ENCODE results near the gene ELMO1.

Gene ELMO1

DNA sequence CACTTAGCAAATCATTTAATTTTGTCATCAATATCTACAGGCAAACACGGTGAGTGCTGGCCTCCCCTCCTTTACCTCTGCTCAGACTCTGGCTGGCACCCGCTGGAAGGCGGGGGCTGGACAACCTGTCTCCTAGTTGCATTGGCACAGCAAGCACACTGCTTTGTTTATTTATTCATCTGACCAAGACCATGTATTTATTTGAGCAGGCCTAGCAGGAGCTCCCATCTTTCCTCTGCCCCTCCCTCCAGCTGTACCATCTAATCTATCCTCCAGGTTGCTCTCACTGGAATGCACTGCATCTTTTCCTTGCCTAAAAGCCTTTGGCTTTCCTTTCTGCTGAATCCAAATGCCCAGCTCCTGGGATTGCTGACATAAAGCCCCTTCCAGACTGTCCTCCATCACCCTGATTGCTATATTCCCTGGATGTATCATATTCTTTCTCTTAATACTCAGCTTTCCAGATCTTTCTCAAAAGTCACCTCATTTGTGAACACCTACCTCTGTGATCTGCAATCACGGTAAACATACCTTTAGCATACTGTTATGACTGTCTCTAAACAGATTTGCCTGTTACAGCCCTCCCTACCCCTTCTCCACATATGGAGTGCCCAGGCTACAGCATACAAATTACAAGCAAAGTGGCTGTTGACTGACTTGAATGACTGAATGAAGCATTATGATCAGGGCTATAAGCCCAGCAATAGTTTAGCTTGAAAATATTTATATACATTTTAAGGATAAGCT lies 9.6 kb downstream of the ELMO1 start:
- TF ChIP-seq, protein P1, sequence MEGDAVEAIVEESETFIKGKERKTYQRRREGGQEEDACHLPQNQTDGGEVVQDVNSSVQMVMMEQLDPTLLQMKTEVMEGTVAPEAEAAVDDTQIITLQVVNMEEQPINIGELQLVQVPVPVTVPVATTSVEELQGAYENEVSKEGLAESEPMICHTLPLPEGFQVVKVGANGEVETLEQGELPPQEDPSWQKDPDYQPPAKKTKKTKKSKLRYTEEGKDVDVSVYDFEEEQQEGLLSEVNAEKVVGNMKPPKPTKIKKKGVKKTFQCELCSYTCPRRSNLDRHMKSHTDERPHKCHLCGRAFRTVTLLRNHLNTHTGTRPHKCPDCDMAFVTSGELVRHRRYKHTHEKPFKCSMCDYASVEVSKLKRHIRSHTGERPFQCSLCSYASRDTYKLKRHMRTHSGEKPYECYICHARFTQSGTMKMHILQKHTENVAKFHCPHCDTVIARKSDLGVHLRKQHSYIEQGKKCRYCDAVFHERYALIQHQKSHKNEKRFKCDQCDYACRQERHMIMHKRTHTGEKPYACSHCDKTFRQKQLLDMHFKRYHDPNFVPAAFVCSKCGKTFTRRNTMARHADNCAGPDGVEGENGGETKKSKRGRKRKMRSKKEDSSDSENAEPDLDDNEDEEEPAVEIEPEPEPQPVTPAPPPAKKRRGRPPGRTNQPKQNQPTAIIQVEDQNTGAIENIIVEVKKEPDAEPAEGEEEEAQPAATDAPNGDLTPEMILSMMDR (conservative IDR thresholded peaks at IDR 0.05; ENCODE audit: low read depth) = no peak
- DNase-seq (ENCODE audit: low spot score) = no peak
- ChIA-PET POLR2A (ENCODE audit: low non-redundant PET) (no interaction called here), CTCF (no interaction called here)
- no peak overlapping the region for H3K27ac ChIP-seq

DNA sequence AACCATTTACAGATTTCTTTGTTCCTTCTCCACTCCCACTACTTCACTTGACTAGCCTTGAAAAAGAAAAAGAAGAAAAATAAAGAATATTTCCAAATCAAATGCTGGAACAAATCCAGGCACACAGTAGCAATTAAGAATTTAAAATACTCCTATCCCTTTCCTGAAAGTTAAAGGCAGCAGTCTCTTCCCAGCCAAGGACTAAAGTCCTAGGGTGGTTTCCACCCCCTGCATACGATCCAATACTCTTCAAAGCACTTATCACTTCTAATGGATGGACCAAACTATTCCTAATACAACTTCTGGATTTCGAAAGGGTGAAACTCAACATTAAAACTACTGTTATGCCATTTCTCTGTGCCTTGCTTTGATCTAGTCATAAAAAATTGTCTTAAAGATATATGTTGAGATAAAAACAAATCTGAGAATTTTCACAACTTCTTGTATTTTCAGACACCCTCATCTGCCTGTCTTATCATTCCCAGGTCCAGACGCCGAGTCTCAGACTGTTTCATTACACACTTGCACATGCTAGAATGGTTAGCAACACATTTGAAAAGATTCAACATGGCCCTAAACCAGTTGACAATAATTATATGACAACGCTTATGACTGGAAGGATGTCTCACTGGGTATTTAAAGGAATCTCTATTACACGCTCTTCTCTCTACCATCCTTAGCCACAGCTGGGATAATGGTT lies 13.4 kb downstream of the ELMO1 start:
- ChIA-PET CTCF (no interaction called here), POLR2A (ENCODE audit: low non-redundant PET) (no interaction called here)
- TF ChIP-seq, protein P1 (conservative IDR thresholded peaks at IDR 0.05; ENCODE audit: low read depth) = no peak
- H3K27ac ChIP-seq = no peak overlapping the region
- DNase-seq (ENCODE audit: low spot score) = no peak

DNA sequence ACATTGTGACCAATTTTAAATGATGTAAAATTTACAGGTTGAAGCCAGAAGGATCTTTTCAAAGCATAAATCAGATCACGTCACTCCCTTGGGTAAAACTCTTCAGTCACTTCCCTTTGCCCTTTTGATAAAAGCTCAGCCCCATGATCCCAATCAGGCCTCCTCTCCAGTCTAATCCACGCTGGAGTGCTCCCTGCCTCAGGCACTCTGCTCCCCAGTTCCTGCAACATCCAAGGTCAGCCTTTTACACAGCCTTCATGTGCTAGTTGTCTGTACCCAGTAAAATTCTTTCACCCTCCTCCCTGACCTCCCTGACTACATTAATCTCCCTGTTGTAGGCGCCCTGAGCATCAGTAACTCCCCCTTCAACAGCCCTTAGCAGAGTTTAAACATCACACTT lies 14.1 kb downstream of the ELMO1 start:
- no peak for DNase-seq (ENCODE audit: low spot score)
- ChIA-PET POLR2A (ENCODE audit: low non-redundant PET) (no interaction called here), CTCF (no interaction called here)
- TF ChIP-seq, protein P1 (conservative IDR thresholded peaks at IDR 0.05; ENCODE audit: low read depth) = no peak
- H3K27ac ChIP-seq = no peak overlapping the region

DNA sequence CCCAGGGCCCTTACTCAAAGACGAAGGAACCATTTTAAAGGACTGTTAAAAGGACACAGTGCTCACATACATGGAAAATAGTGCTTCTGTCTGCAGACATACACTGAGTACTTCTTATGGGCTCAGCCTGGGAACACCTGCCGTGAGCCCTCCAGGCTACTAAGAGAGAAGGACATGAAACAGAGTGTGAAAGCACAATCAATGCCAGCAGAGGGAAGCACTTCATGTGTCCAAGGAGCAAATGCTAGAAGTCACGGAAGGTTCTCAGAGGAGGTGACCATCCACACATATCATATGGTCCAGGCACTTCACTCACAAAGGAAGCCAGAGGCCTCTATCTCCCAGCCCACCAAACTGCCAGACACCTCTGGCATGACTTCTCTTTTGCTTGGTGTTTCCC lies 15.5 kb downstream of the ELMO1 start:
- CTCF ChIA-PET = no interaction called here
- TF ChIP-seq, protein P1 (conservative IDR thresholded peaks at IDR 0.05; ENCODE audit: low read depth) = no peak
- POLR2A ChIA-PET (ENCODE audit: low non-redundant PET) = no interaction called here
- DNase-seq (ENCODE audit: low spot score) = no peak
- no peak overlapping the region for H3K27ac ChIP-seq

DNA sequence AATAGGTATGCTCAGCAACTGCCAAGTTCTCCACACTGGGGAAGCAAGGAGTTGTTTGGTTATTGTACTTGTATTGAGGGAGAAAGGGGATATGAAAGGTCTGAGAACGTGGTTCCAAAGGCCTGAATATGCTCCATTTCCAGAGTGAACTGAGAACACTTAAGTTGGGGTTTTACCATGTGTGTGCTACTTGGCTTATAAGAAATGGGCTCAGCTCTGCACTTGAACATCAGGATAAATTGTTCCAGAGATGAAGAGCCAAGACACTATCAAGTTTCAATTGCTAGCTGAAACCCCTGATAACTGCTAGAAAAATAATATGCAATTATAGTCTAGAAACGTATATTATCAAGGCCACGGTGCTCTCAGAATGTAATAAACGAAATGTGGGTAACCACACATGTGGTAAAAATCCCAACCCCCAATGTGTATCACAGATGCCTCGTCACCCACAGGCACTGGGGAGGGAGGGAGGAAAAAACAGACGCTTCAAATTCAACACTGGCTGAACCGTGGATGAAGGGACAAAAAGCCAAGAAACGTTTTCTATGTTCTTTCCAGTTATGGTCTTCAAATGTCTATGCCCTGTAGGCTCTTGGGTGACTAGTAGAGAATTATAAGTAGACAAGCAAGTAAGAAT lies 16.3 kb downstream of the ELMO1 start:
- CTCF ChIA-PET = no interaction called here
- DNase-seq (ENCODE audit: low spot score) = no peak
- TF ChIP-seq, protein P1 (conservative IDR thresholded peaks at IDR 0.05; ENCODE audit: low read depth) = no peak
- POLR2A ChIA-PET (ENCODE audit: low non-redundant PET) = no interaction called here
- H3K27ac ChIP-seq = no peak overlapping the region

DNA sequence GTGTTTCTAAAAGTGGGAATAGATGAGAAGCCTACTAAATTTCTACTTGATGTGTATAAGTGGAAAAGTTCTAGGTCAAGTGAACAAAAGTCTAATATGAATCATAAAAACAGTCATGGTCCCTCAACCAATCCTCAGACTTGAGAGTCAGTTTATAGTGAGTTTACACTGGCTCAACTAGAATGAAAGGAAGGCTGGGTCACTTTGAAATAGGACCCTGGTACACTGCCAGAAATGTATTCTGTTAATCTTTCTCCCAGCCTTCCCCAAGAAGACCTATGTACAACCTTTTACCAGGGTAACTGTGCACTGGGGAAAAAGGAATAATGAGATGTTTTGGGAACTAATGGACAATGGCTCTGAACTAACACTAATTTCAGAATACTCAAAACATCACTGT lies 17.3 kb downstream of the ELMO1 start:
- ChIA-PET CTCF (no interaction called here), POLR2A (ENCODE audit: low non-redundant PET) (no interaction called here)
- H3K27ac ChIP-seq = no peak overlapping the region
- TF ChIP-seq, protein P1 (conservative IDR thresholded peaks at IDR 0.05; ENCODE audit: low read depth) = no peak
- no peak for DNase-seq (ENCODE audit: low spot score)
